Measurements from ENCODE around the gene IL17RA. TPM values are rescaled to one million over a fixed set of nuclear protein-coding genes. Genes with fewer than 3 reads are reported as not detected.
"Not testable (repeated sequence)": the region's sequence is repeated elsewhere in the genome, so short reads cannot be mapped to it uniquely, and the experiment has no call there.

IL17RA gene
- total and polyA plus RNA-seq, 4 donors: 9.0 to 45.1 (median 22.6) TPM

DNA sequence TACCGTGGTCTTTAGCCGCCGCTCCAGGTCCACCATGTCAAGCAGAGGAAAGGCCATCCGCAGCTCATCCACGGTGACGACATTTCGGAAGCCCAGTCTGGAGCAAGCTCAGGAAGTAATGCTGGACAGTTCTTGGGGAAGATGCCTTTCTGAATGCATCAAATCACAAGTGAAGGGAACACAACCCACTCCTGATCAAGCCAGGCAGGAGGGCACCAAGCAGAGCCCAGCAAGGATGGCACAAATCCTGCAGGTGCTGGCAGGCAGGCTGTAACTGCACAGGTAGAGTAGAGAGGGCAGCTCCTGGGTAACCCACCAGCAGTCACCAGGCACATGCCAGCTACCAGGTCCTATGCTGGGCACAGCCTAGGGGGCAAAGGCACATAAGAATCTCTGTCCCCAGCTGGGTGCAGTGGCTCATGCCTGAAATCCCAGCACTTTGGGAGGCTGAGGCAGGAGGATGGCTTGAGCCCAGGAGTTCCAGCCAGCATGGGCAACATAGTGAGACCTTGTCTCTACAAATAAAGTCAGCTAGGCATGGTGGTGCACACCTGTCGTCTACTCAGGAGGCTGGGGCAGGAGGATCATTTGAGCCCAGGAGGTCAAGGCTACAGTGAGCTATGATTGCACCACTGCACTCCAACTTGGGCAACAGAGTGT is 60.4 kb downstream of the IL17RA start:
- H3K27ac ChIP-seq (ENCODE audit: low read depth in 1 of 2, low read length in 1 of 2): no peak overlapping the region
- DNase-seq: no peak
- H3K4me3 ChIP-seq: no peak overlapping the region
- no peak overlapping the region for H3K9ac ChIP-seq (ENCODE audit: insufficient read depth in 1 of 2, low read length in 2 of 2)
- no peak for ATAC-seq (ENCODE audit: insufficient read depth, low FRiP score)
- H3K4me1 ChIP-seq (ENCODE audit: control insufficient read depth in 5 of 5, insufficient read depth in 5 of 5, low read length in 5 of 5): peaks cover 0 to 11% (median 0%) of the 10 kb centered on the region in 5 donors
- H3K27me3 ChIP-seq (ENCODE audit: control insufficient read depth in 3 of 3, insufficient read depth in 3 of 3, low read length in 2 of 3): no peaks in the 10 kb centered on the region
- no peaks in the 10 kb centered on the region for H3K9me3 ChIP-seq (ENCODE audit: control insufficient read depth in 4 of 4, insufficient read depth in 3 of 4, low read length in 3 of 4)
- 82 to 85% methylated on average over 8 of the region's 8 CpGs for WGBS, 2 donors
- H3K36me3 ChIP-seq (ENCODE audit: control insufficient read depth in 4 of 4, insufficient read depth in 4 of 4, low read length in 4 of 4): peaks cover 3 to 42% (median 5%) of the 10 kb centered on the region in 4 donors
- no peak for TF ChIP-seq CTCF (IDR thresholded peaks at IDR 0.05; ENCODE audit: control extremely low read depth, extremely low read depth)

- DNase-seq; H3K4me1 ChIP-seq (ENCODE audit: control insufficient read depth in 5 of 5, insufficient read depth in 5 of 5, low read length in 5 of 5); H3K27ac ChIP-seq (ENCODE audit: low read depth in 1 of 2, low read length in 1 of 2); H3K9ac ChIP-seq (ENCODE audit: insufficient read depth in 1 of 2, low read length in 2 of 2); ATAC-seq (ENCODE audit: insufficient read depth, low FRiP score); H3K4me3 ChIP-seq; H3K9me3 ChIP-seq (ENCODE audit: control insufficient read depth in 4 of 4, insufficient read depth in 3 of 4, low read length in 3 of 4); H3K27me3 ChIP-seq (ENCODE audit: control insufficient read depth in 3 of 3, insufficient read depth in 3 of 3, low read length in 2 of 3): not testable (repeated sequence)
- 98 to 99% methylated on average over 30 of the region's 30 CpGs for WGBS, 2 donors
- peaks cover 0 to 27% (median 3%) of the 10 kb centered on the region in 4 donors for H3K36me3 ChIP-seq (ENCODE audit: control insufficient read depth in 4 of 4, insufficient read depth in 4 of 4, low read length in 4 of 4)
Measured at GRCh38 chr22:17147458-17147857, 62.7 kb downstream of the IL17RA start.

DNA sequence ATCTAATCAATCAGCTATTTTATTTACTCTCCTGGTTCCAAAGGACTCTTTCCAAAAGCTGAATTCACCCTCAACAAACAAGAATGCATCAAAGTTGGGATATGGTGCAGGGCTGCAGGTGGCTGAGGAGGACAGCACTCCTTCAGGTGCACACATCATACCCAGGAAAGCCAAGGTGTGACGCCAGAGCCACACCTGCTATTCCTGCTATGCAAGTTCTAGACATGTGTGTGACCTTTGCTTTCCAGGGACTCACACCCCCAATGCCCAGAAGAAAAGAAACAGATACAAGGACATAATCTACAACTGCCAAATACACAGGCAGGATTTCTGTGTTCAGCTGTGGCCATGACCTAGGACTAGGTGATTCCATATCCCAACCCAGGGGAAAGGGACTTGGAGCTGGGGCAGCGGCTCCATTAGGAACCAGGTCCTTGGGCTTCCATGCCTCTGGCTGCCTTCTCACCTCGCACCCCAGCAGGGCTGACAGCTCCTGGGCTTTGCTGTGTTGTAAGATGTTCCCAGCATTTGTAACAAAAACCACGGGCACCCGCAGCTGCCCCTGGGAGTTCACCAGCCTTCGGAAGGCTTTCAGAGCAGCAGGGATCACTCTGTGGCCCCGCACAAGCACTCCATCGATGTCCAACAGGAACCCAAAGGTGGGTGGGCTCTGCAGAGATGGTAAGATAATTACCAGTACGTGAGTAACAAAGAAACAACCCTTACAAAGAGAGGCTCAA is 64.4 kb downstream of the IL17RA start:
- Histone ChIP-seq H3K4me3 (no peak overlapping the region), H3K9ac (ENCODE audit: insufficient read depth in 1 of 2, low read length in 2 of 2) (no peak overlapping the region), H3K9me3 (ENCODE audit: control insufficient read depth in 4 of 4, insufficient read depth in 3 of 4, low read length in 3 of 4) (no peaks in the 10 kb centered on the region), H3K36me3 (ENCODE audit: control insufficient read depth in 4 of 4, insufficient read depth in 4 of 4, low read length in 4 of 4) (peaks cover 0 to 15% (median 1%) of the 10 kb centered on the region in 4 donors), H3K27me3 (ENCODE audit: control insufficient read depth in 3 of 3, insufficient read depth in 3 of 3, low read length in 2 of 3) (no peaks in the 10 kb centered on the region), H3K4me1 (ENCODE audit: control insufficient read depth in 5 of 5, insufficient read depth in 5 of 5, low read length in 5 of 5) (peaks cover 0 to 6% (median 0%) of the 10 kb centered on the region in 5 donors), H3K27ac (ENCODE audit: low read depth in 1 of 2, low read length in 1 of 2) (no peak overlapping the region)
- WGBS, 2 donors: 71 to 84% methylated on average over 9 of the region's 9 CpGs
- no peak for TF ChIP-seq CTCF (IDR thresholded peaks at IDR 0.05; ENCODE audit: control extremely low read depth, extremely low read depth)
- ATAC-seq (ENCODE audit: insufficient read depth, low FRiP score) (no peak), DNase-seq (no peak)

DNA sequence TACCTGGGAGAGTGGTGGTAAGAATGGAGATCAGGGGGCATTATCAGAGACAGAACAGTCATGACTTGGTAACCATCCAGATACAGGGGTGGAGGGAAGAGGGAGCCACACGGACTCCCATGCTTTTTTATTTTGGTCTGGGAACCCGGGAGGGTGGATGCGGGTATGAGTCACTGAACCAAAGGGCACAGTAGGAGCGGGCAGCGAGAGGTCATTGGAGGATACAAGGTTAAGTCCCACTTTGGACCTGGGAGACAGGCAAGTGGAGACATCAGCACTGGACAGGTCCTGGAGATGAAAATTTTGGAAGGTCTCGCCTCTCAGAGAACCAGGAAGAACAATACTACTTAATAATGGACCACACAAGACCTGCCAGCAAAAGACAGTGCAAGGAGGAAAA is 67.5 kb downstream of the IL17RA start:
- peaks cover 0 to 9% (median 3%) of the 10 kb centered on the region in 5 donors for H3K4me1 ChIP-seq (ENCODE audit: control insufficient read depth in 5 of 5, insufficient read depth in 5 of 5, low read length in 5 of 5)
- H3K27ac ChIP-seq (ENCODE audit: low read depth in 1 of 2, low read length in 1 of 2): peak overlapping the region in 1 of 2 donors; percentile 10
- 92 to 98% methylated on average over 6 of the region's 6 CpGs for WGBS, 2 donors
- H3K4me3 ChIP-seq: no peak overlapping the region
- ATAC-seq (ENCODE audit: insufficient read depth, low FRiP score) (no peak), DNase-seq (no peak)
- H3K36me3 ChIP-seq (ENCODE audit: control insufficient read depth in 4 of 4, insufficient read depth in 4 of 4, low read length in 4 of 4): peaks cover 0 to 3% (median 1%) of the 10 kb centered on the region in 4 donors
- H3K27me3 ChIP-seq (ENCODE audit: control insufficient read depth in 3 of 3, insufficient read depth in 3 of 3, low read length in 2 of 3): no peaks in the 10 kb centered on the region
- no peak overlapping the region for H3K9ac ChIP-seq (ENCODE audit: insufficient read depth in 1 of 2, low read length in 2 of 2)
- TF ChIP-seq CTCF (IDR thresholded peaks at IDR 0.05; ENCODE audit: control extremely low read depth, extremely low read depth): no peak
- H3K9me3 ChIP-seq (ENCODE audit: control insufficient read depth in 4 of 4, insufficient read depth in 3 of 4, low read length in 3 of 4): no peaks in the 10 kb centered on the region

All from lung (tissue), 12 donors.